Measurements from ENCODE around the gene VSIG10. TPM values are rescaled to one million over a fixed set of nuclear protein-coding genes. Genes with fewer than 3 reads are reported as not detected.

The VSIG10 gene
- total RNA-seq, 3 donors from 2014 or later (not counting 1 experiment from before 2014, with no cell fraction given), result 0.56 to 2.2 (median 0.75) TPM

GRCh38 chr12:118044075-118044474 is 59.7 kb downstream of the VSIG10 start:
- intact Hi-C loops (cut with micrococcal nuclease), result no loop called here
- no peak overlapping the region for H3K4me3 Mint-ChIP-seq
- DNase-seq (no peak), ATAC-seq (no peak)
- H3K27ac ChIP-seq (ENCODE audit: low read length), result no peak overlapping the region
- no peaks in the 10 kb centered on the region for H3K36me3 Mint-ChIP-seq
- 94% methylated on average over 2 of the region's 2 CpGs for WGBS (ENCODE audit: insufficient coverage)
- no peaks in the 10 kb centered on the region for H3K4me1 Mint-ChIP-seq
- peaks cover 25% of the 10 kb centered on the region for H3K36me3 ChIP-seq (ENCODE audit: control insufficient read depth, insufficient read depth, low read length)
- H3K9me3 Mint-ChIP-seq, result no peaks in the 10 kb centered on the region
- H3K4me3 ChIP-seq (ENCODE audit: low read length), result no peak overlapping the region
- H3K27me3 ChIP-seq (ENCODE audit: control insufficient read depth, insufficient read depth, low read length), result no peaks in the 10 kb centered on the region
- no peaks in the 10 kb centered on the region for H3K27me3 Mint-ChIP-seq (ENCODE audit: low read depth in 2 of 2)
- no peaks in the 10 kb centered on the region for H3K4me1 ChIP-seq (ENCODE audit: control insufficient read depth, insufficient read depth, low read length)
- no peak overlapping the region for H3K27ac Mint-ChIP-seq
- TF ChIP-seq CTCF (IDR thresholded peaks at IDR 0.05), result no peak
- H3K9me3 ChIP-seq (ENCODE audit: control insufficient read depth, insufficient read depth, low read length), result no peaks in the 10 kb centered on the region

- H3K9me3 Mint-ChIP-seq, result no peaks in the 10 kb centered on the region
- no peaks in the 10 kb centered on the region for H3K27me3 ChIP-seq (ENCODE audit: control insufficient read depth, insufficient read depth, low read length)
- intact Hi-C loops (cut with micrococcal nuclease), result no loop called here
- H3K27me3 Mint-ChIP-seq (ENCODE audit: low read depth in 2 of 2), result no peaks in the 10 kb centered on the region
- no peak for TF ChIP-seq CTCF (IDR thresholded peaks at IDR 0.05)
- H3K27ac Mint-ChIP-seq, result peak overlapping the region in 1 of 2 donors; percentile 35
- H3K4me3 ChIP-seq (ENCODE audit: low read length), result no peak overlapping the region
- H3K9me3 ChIP-seq (ENCODE audit: control insufficient read depth, insufficient read depth, low read length), result no peaks in the 10 kb centered on the region
- H3K4me1 Mint-ChIP-seq, result no peaks in the 10 kb centered on the region
- H3K36me3 Mint-ChIP-seq, result no peaks in the 10 kb centered on the region
- 90% methylated on average over 4 of the region's 4 CpGs for WGBS (ENCODE audit: insufficient coverage)
- H3K4me3 Mint-ChIP-seq, result no peak overlapping the region
- H3K27ac ChIP-seq (ENCODE audit: low read length), result no peak overlapping the region
- H3K4me1 ChIP-seq (ENCODE audit: control insufficient read depth, insufficient read depth, low read length), result no peaks in the 10 kb centered on the region
- no peak for ATAC-seq
- no peak for DNase-seq
- peaks cover 38% of the 10 kb centered on the region for H3K36me3 ChIP-seq (ENCODE audit: control insufficient read depth, insufficient read depth, low read length)
Measured at GRCh38 chr12:118042091-118042490, 61.7 kb downstream of the VSIG10 start.

- Histone ChIP-seq H3K27me3 (ENCODE audit: control insufficient read depth, insufficient read depth, low read length) (no peaks in the 10 kb centered on the region), H3K27ac (ENCODE audit: low read length) (no peak overlapping the region), H3K4me3 (ENCODE audit: low read length) (no peak overlapping the region), H3K4me1 (ENCODE audit: control insufficient read depth, insufficient read depth, low read length) (no peaks in the 10 kb centered on the region), H3K36me3 (ENCODE audit: control insufficient read depth, insufficient read depth, low read length) (peaks cover 74% of the 10 kb centered on the region), H3K9me3 (ENCODE audit: control insufficient read depth, insufficient read depth, low read length) (no peaks in the 10 kb centered on the region)
- no peak overlapping the region for H3K4me3 Mint-ChIP-seq
- ATAC-seq (no peak), DNase-seq (no peak)
- TF ChIP-seq CTCF (IDR thresholded peaks at IDR 0.05), result no peak
- peaks cover 18% of the 10 kb centered on the region for H3K36me3 Mint-ChIP-seq
- H3K27ac Mint-ChIP-seq, result no peak overlapping the region
- H3K27me3 Mint-ChIP-seq (ENCODE audit: low read depth in 2 of 2), result no peaks in the 10 kb centered on the region
- no peaks in the 10 kb centered on the region for H3K4me1 Mint-ChIP-seq
- 86% methylated on average over 6 of the region's 6 CpGs for WGBS (ENCODE audit: insufficient coverage)
- intact Hi-C loops (cut with micrococcal nuclease), result no loop called here
- H3K9me3 Mint-ChIP-seq, result no peaks in the 10 kb centered on the region
Measured at GRCh38 chr12:118038137-118038536, 65.7 kb downstream of the VSIG10 start.

GRCh38 chr12:118036672-118037411 is 67.0 kb downstream of the VSIG10 start:
- intact Hi-C loops (cut with micrococcal nuclease), result no loop called here
- 98% methylated on average over 11 of the region's 11 CpGs for WGBS (ENCODE audit: insufficient coverage)
- Mint-ChIP-seq H3K9me3 (no peaks in the 10 kb centered on the region), H3K27ac (no peak overlapping the region), H3K4me1 (no peaks in the 10 kb centered on the region), H3K4me3 (no peak overlapping the region), H3K27me3 (ENCODE audit: low read depth in 2 of 2) (no peaks in the 10 kb centered on the region), H3K36me3 (peaks cover 18% of the 10 kb centered on the region)
- Histone ChIP-seq H3K27ac (ENCODE audit: low read length) (no peak overlapping the region), H3K4me1 (ENCODE audit: control insufficient read depth, insufficient read depth, low read length) (no peaks in the 10 kb centered on the region), H3K9me3 (ENCODE audit: control insufficient read depth, insufficient read depth, low read length) (no peaks in the 10 kb centered on the region), H3K27me3 (ENCODE audit: control insufficient read depth, insufficient read depth, low read length) (no peaks in the 10 kb centered on the region), H3K4me3 (ENCODE audit: low read length) (no peak overlapping the region), H3K36me3 (ENCODE audit: control insufficient read depth, insufficient read depth, low read length) (peaks cover 79% of the 10 kb centered on the region)
- TF ChIP-seq CTCF (IDR thresholded peaks at IDR 0.05), result no peak
- ATAC-seq, result no peak
- DNase-seq, result no peak
